ENCODE results near the gene MARCHF6.

The MARCHF6 gene

GRCh38 chr5:10364186-10364689 is 10.7 kb downstream of the MARCHF6 start:
- TF ChIP-seq REST (IDR thresholded peaks at IDR 0.05; ENCODE audit: insufficient replicate concordance, low read depth) (no peak), POLR2AphosphoS5 (IDR thresholded peaks at IDR 0.05; ENCODE audit: low read depth) (no peak), CTCF (IDR thresholded peaks at IDR 0.05; ENCODE audit: insufficient read depth, low read length) (peak; percentile 48)
- no peaks in the 10 kb centered on the region for H3K27me3 ChIP-seq (ENCODE audit: insufficient read depth, poor library complexity, severe bottlenecking)
- no peak overlapping the region for H3K27ac ChIP-seq (replicated peaks)
- no peak overlapping the region for H3K4me3 ChIP-seq (replicated peaks; ENCODE audit: insufficient read depth, low read length)
- DNase-seq (ENCODE audit: low read depth in 1 of 2, low spot score in 1 of 2) = peak in 1 of 2 experiments; percentile 51

GRCh38 chr5:10365782-10366181 is 12.3 kb downstream of the MARCHF6 start:
- Histone ChIP-seq H3K27me3 (ENCODE audit: insufficient read depth, poor library complexity, severe bottlenecking) (no peaks in the 10 kb centered on the region), H3K4me3 (replicated peaks; ENCODE audit: insufficient read depth, low read length) (no peak overlapping the region), H3K27ac (replicated peaks) (no peak overlapping the region)
- TF ChIP-seq POLR2AphosphoS5 (IDR thresholded peaks at IDR 0.05; ENCODE audit: low read depth) = no peak
- TF ChIP-seq REST (IDR thresholded peaks at IDR 0.05; ENCODE audit: insufficient replicate concordance, low read depth) = no peak
- TF ChIP-seq SPI1 (IDR thresholded peaks at IDR 0.05; ENCODE audit: borderline replicate concordance, low read depth) = no peak
- no peak for TF ChIP-seq CTCF (IDR thresholded peaks at IDR 0.05; ENCODE audit: insufficient read depth, low read length)
- no peak for TF ChIP-seq GABPA (IDR thresholded peaks at IDR 0.05; ENCODE audit: low read depth)
- DNase-seq (ENCODE audit: low read depth in 1 of 2, low spot score in 1 of 2) = no peak

- Histone ChIP-seq H3K4me3 (replicated peaks; ENCODE audit: insufficient read depth, low read length) (no peak overlapping the region), H3K27ac (replicated peaks) (peak overlapping the region; percentile 31), H3K27me3 (ENCODE audit: insufficient read depth, poor library complexity, severe bottlenecking) (no peaks in the 10 kb centered on the region)
- DNase-seq (ENCODE audit: low read depth in 1 of 2, low spot score in 1 of 2) = no peak
- TF ChIP-seq CTCF (IDR thresholded peaks at IDR 0.05; ENCODE audit: insufficient read depth, low read length) = no peak
- TF ChIP-seq REST (IDR thresholded peaks at IDR 0.05; ENCODE audit: insufficient replicate concordance, low read depth) = no peak
- no peak for TF ChIP-seq SPI1 (IDR thresholded peaks at IDR 0.05; ENCODE audit: borderline replicate concordance, low read depth)
- no peak for TF ChIP-seq POLR2AphosphoS5 (IDR thresholded peaks at IDR 0.05; ENCODE audit: low read depth)
- TF ChIP-seq GABPA (IDR thresholded peaks at IDR 0.05; ENCODE audit: low read depth) = no peak
Observed at GRCh38 chr5:10366310-10367272, 13.1 kb downstream of the MARCHF6 start.
